HCT116 (cell line): ENCODE results near the gene RBM47.

ENCODE experiments used
- CBX3 ChIP-seq: IDR thresholded peaks from 2 replicates; pipeline ENCODE4 v1.6.1; 2012; ENCODE audit warnings: low read depth
- CEBPB ChIP-seq: IDR thresholded peaks from 2 replicates; pipeline ENCODE4 v1.6.1; 2012; ENCODE audit warnings: low read depth
- CTCF ChIP-seq, 3 experiments: fragments of 200-600 bp in 1 of 3; sonication (generic) in 1 of 3; IDR thresholded peaks in 2 of 3; conservative IDR thresholded peaks in 1 of 3; 2 replicates each; pipeline ENCODE4 v1.5.1; 2012 to 2017; ENCODE audit warnings: low read depth in 2 of 3, low read length in 2 of 3, antibody characterized with exemption in 1 of 3, borderline replicate concordance in 1 of 3, control low read depth in 1 of 3, mild to moderate bottlenecking in 1 of 3, mixed read lengths in 1 of 3, mixed run types in 1 of 3, moderate library complexity in 1 of 3; ENCODE audit not compliant: insufficient read depth in 1 of 3
- EZH2 ChIP-seq: fragments of 200-600 bp; sonication (generic); IDR thresholded peaks from 2 replicates; pipeline ENCODE4 v1.6.1; 2017; ENCODE audit warnings: antibody characterized with exemption, mixed run types
- JUND ChIP-seq: IDR thresholded peaks from 2 replicates; pipeline ENCODE4 v1.6.1; 2012
- MAX ChIP-seq: IDR thresholded peaks from 2 replicates; pipeline ENCODE4 v1.6.1; 2012
- POLR2A ChIP-seq: IDR thresholded peaks from 2 replicates; pipeline ENCODE4 v1.7.0; 2011; ENCODE audit warnings: borderline replicate concordance; ENCODE audit not compliant: insufficient read depth, insufficient read length; ENCODE audit errors: extremely low read depth
- POLR2AphosphoS5 ChIP-seq: IDR thresholded peaks from 2 replicates; pipeline ENCODE4 v1.6.1; 2011; ENCODE audit warnings: mild to moderate bottlenecking, low read depth, low read length, moderate library complexity
- RAD21 ChIP-seq: IDR thresholded peaks from 2 replicates; pipeline ENCODE4 v1.6.1; 2012; ENCODE audit warnings: low read depth, mild to moderate bottlenecking
- SRF ChIP-seq: IDR thresholded peaks from 2 replicates; pipeline ENCODE4 v1.6.1; 2012; ENCODE audit warnings: low read depth
- ZNF274 ChIP-seq: fragments of 200-500 bp; sonication (Bioruptor generic); IDR thresholded peaks from 2 replicates; pipeline ENCODE4 v1.6.1; 2014; ENCODE audit warnings: mild to moderate bottlenecking, low read depth, low read length, inconsistent platforms
- TF ChIP-seq, protein P1 (sequence below): IDR thresholded peaks from 2 replicates; pipeline ENCODE4 v1.6.1; 2011; ENCODE audit warnings: mild to moderate bottlenecking, low read length, moderate library complexity; ENCODE audit not compliant: insufficient replicate concordance; ENCODE audit errors: extremely low read depth
- TF ChIP-seq, protein P2 (sequence below): IDR thresholded peaks from 2 replicates; pipeline ENCODE4 v1.6.1; 2012; ENCODE audit warnings: low read depth

DNA sequence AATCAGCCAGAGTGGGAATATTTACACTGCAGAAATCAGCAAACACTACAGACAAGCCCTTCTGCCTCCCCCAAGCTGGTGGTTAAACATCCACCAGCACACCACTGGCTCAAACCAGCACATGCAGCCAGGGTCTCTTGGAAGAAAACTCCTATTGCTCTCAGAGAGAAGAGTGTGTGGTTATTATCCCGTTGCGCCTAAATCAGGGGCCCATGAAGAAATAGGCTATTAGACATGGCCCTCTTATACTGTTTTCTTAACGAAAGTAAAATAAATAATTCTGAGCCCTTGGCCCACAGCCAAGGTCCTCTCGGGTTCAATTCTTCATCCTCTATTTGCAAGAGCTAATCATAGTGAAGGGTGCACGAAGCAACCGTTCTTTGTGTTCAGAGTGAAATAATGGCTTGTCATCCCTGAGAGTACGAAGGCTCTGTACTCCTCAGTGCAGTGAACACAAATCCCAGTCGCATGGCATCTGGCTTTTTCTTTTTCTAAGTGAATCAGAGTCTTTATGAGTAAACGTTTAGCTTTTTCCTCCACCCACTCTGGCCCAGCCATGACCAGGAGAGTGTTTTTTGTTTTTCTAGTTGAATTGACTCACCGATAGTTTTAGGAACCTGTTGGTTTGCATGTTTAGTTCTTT, 33.4 kb upstream of the RBM47 start:
- TF ChIP-seq CTCF (IDR thresholded peaks at IDR 0.05 in 2 of 3, conservative IDR thresholded peaks at IDR 0.05 in 1 of 3; ENCODE audit: borderline replicate concordance in 1 of 3, insufficient read depth in 1 of 3, low read depth in 2 of 3, low read length in 2 of 3) (no peak), CEBPB (no peak), POLR2AphosphoS5 (no peak), ZNF274 (no peak), EZH2 (no peak), CBX3 (no peak), JUND (no peak), SRF (no peak), RAD21 (no peak), POLR2A (no peak), MAX (no peak)
- TF ChIP-seq, protein P1, sequence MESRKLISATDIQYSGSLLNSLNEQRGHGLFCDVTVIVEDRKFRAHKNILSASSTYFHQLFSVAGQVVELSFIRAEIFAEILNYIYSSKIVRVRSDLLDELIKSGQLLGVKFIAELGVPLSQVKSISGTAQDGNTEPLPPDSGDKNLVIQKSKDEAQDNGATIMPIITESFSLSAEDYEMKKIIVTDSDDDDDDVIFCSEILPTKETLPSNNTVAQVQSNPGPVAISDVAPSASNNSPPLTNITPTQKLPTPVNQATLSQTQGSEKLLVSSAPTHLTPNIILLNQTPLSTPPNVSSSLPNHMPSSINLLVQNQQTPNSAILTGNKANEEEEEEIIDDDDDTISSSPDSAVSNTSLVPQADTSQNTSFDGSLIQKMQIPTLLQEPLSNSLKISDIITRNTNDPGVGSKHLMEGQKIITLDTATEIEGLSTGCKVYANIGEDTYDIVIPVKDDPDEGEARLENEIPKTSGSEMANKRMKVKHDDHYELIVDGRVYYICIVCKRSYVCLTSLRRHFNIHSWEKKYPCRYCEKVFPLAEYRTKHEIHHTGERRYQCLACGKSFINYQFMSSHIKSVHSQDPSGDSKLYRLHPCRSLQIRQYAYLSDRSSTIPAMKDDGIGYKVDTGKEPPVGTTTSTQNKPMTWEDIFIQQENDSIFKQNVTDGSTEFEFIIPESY: no peak
- TF ChIP-seq, protein P2, sequence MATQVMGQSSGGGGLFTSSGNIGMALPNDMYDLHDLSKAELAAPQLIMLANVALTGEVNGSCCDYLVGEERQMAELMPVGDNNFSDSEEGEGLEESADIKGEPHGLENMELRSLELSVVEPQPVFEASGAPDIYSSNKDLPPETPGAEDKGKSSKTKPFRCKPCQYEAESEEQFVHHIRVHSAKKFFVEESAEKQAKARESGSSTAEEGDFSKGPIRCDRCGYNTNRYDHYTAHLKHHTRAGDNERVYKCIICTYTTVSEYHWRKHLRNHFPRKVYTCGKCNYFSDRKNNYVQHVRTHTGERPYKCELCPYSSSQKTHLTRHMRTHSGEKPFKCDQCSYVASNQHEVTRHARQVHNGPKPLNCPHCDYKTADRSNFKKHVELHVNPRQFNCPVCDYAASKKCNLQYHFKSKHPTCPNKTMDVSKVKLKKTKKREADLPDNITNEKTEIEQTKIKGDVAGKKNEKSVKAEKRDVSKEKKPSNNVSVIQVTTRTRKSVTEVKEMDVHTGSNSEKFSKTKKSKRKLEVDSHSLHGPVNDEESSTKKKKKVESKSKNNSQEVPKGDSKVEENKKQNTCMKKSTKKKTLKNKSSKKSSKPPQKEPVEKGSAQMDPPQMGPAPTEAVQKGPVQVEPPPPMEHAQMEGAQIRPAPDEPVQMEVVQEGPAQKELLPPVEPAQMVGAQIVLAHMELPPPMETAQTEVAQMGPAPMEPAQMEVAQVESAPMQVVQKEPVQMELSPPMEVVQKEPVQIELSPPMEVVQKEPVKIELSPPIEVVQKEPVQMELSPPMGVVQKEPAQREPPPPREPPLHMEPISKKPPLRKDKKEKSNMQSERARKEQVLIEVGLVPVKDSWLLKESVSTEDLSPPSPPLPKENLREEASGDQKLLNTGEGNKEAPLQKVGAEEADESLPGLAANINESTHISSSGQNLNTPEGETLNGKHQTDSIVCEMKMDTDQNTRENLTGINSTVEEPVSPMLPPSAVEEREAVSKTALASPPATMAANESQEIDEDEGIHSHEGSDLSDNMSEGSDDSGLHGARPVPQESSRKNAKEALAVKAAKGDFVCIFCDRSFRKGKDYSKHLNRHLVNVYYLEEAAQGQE: no peak
